Nephron (organoid): ENCODE measurements around the gene PCNA.

Experiments used
- H3K27ac Mint-ChIP-seq, 3 experiments: 2 replicates each; pipeline ENCODE4 v1.8.0; 2020; ENCODE audit warnings: mixed read lengths in 3 of 3, mild to moderate bottlenecking in 2 of 3, moderate library complexity in 1 of 3
- H3K27me3 Mint-ChIP-seq: 2 replicates; pipeline ENCODE4 v1.8.0; 2021; ENCODE audit warnings: low read depth, mild to moderate bottlenecking, moderate library complexity, mixed read lengths
- H3K36me3 Mint-ChIP-seq: 2 replicates; pipeline ENCODE4 v1.8.0; 2020; ENCODE audit warnings: low read depth, mixed read lengths
- H3K4me1 Mint-ChIP-seq: 2 replicates; pipeline ENCODE4 v1.8.0; 2020; ENCODE audit warnings: mixed read lengths
- H3K4me3 Mint-ChIP-seq, 3 experiments: 2 replicates each; pipeline ENCODE4 v1.8.0; 2020; ENCODE audit warnings: mild to moderate bottlenecking in 3 of 3, mixed read lengths in 3 of 3, moderate library complexity in 2 of 3
- H3K9me3 Mint-ChIP-seq: 2 replicates; pipeline ENCODE4 v1.8.0; 2020; ENCODE audit warnings: mixed read lengths
- CTCF ChIP-seq, 3 experiments: fragments of 200-600 bp; sonication (generic); IDR thresholded peaks; one replicate each; pipeline ENCODE4 v1.5.0; 2021; ENCODE audit warnings: antibody characterized with exemption in 3 of 3; ENCODE audit not compliant: unreplicated experiment in 3 of 3

The PCNA gene

DNA sequence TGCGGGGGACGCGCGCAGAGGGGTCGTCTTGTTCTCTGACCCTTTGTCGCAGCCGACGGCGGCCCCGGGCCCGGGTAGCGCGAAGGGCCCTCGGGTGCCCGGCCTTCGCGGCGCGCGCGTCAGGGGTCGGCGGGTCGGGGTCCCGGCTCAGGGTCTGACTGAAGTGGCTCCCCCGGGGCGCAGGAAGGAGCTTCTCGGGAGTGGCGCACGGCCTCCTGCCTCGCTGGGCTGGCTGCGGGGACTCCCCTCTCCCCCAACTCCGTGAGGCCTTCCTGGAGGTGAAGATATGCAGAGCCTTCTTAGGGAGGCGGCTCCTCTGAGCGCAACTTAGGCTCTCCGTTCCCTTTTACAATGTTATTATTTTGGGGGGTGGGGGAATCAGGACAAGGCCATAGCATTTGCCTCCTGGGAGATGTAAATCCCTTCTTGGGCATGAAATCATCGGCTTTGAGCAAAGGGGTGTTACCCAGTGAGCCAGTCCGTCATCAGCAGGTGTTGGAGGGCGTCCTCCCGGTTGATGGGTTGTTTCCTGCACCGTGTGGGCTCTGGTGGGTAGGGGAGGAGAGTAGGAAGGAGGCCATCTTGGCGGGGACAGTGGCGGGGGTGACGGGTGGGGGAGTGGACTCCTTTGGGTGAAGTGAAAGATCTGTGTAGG is 7.6 kb upstream of the PCNA start:
- H3K9me3 Mint-ChIP-seq = no peaks in the 10 kb centered on the region
- H3K36me3 Mint-ChIP-seq = peaks cover 6% of the 10 kb centered on the region
- TF ChIP-seq CTCF (IDR thresholded peaks at IDR 0.05; ENCODE audit: unreplicated experiment in 3 of 3) = no peak
- H3K4me1 Mint-ChIP-seq = peaks cover 37% of the 10 kb centered on the region
- no peaks in the 10 kb centered on the region for H3K27me3 Mint-ChIP-seq
- peak overlapping the region; percentile 86 to 93 (median 91) for H3K27ac Mint-ChIP-seq
- H3K4me3 Mint-ChIP-seq = peak overlapping the region; percentile 92 to 99 (median 97)

GRCh38 chr20:5126512-5127203 is 6.9 kb upstream of the PCNA start, which contains the start of gene CDS2:
TSS of gene CDS2 (plus strand) at chr20:5127008. CDS start at chr20:5127093, 85 bp downstream.
- no peaks in the 10 kb centered on the region for H3K27me3 Mint-ChIP-seq
- H3K36me3 Mint-ChIP-seq = peaks cover 5% of the 10 kb centered on the region
- peak within 1 kb of the TSS; percentile 92 to 99 (median 97) for H3K4me3 Mint-ChIP-seq
- H3K27ac Mint-ChIP-seq = peak within 1 kb of the TSS; percentile 86 to 96 (median 91)
- peak; percentile 43 to 61 (median 50) for TF ChIP-seq CTCF (IDR thresholded peaks at IDR 0.05; ENCODE audit: unreplicated experiment in 3 of 3)
- H3K4me1 Mint-ChIP-seq = peaks cover 37% of the 10 kb centered on the region
- H3K9me3 Mint-ChIP-seq = no peaks in the 10 kb centered on the region

GRCh38 chr20:5122873-5123260 is 3.1 kb upstream of the PCNA start:
- Mint-ChIP-seq H3K9me3 (no peaks in the 10 kb centered on the region), H3K4me1 (peaks cover 36% of the 10 kb centered on the region), H3K36me3 (peaks cover 3% of the 10 kb centered on the region), H3K27ac (peak overlapping the region in 2 of 3 experiments; percentile 0 to 25), H3K4me3 (peak overlapping the region in 2 of 3 experiments; percentile 32 to 62), H3K27me3 (no peaks in the 10 kb centered on the region)
- no peak for TF ChIP-seq CTCF (IDR thresholded peaks at IDR 0.05; ENCODE audit: unreplicated experiment in 3 of 3)

GRCh38 chr20:5120185-5120476 is 373 bp upstream of the PCNA start:
- H3K4me3 Mint-ChIP-seq = peak overlapping the region; percentile 91 to 94 (median 91)

GRCh38 chr20:5119143-5119434 is 669 bp downstream of the PCNA start:
- Mint-ChIP-seq H3K4me1 (peaks cover 29% of the 10 kb centered on the region), H3K27ac (peak overlapping the region; percentile 41 to 95 (median 49)), H3K9me3 (no peaks in the 10 kb centered on the region), H3K36me3 (peaks cover 31% of the 10 kb centered on the region), H3K4me3 (peak overlapping the region; percentile 91 to 94 (median 91)), H3K27me3 (no peaks in the 10 kb centered on the region)
- no peak for TF ChIP-seq CTCF (IDR thresholded peaks at IDR 0.05; ENCODE audit: unreplicated experiment in 3 of 3)

More at GRCh38 chr20:5120185-5120476, 373 bp upstream of the PCNA start:
- Mint-ChIP-seq H3K4me1 (peaks cover 29% of the 10 kb centered on the region), H3K9me3 (no peaks in the 10 kb centered on the region), H3K27ac (peak overlapping the region; percentile 94 to 97 (median 95)), H3K27me3 (no peaks in the 10 kb centered on the region), H3K36me3 (peaks cover 22% of the 10 kb centered on the region)
- TF ChIP-seq CTCF (IDR thresholded peaks at IDR 0.05; ENCODE audit: unreplicated experiment in 3 of 3) = no peak
